ENCODE data around the gene SLC2A10.

DNA sequence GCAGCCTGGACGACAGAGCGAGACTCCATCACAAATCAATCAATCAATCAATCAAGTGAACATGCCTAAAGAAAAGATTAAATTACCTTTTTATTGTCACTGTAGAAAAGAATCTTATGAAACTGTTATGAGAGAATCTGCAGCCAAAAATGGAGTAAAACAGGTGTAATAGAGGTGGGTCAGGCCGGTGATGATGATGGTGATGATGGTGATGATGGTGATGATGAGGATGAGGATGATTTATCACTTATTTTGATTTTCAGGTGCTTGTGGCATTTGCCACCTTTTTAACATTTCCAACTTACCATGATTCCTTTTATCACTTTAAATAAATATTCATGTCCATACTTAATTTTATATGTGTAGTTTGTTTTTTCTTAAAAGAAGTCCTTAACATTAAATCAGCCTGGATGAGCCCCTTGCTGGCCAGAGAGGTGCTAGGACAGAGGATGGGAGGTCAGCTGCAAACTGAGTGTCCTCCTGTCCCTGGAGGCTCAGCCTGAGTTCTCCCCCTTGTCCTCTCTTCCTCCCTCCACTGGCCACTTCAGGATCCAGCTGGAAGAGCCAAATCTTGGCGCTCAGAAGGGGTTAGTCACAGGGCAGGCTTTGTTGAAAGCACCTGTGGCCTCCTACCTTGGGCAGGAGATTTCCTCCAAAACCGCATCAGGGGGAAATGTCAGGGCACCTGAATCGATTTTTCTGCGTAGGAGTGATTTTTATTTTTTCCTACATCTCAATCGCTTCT, 32.6 kb downstream of the SLC2A10 start:
- TF ChIP-seq, protein P1, sequence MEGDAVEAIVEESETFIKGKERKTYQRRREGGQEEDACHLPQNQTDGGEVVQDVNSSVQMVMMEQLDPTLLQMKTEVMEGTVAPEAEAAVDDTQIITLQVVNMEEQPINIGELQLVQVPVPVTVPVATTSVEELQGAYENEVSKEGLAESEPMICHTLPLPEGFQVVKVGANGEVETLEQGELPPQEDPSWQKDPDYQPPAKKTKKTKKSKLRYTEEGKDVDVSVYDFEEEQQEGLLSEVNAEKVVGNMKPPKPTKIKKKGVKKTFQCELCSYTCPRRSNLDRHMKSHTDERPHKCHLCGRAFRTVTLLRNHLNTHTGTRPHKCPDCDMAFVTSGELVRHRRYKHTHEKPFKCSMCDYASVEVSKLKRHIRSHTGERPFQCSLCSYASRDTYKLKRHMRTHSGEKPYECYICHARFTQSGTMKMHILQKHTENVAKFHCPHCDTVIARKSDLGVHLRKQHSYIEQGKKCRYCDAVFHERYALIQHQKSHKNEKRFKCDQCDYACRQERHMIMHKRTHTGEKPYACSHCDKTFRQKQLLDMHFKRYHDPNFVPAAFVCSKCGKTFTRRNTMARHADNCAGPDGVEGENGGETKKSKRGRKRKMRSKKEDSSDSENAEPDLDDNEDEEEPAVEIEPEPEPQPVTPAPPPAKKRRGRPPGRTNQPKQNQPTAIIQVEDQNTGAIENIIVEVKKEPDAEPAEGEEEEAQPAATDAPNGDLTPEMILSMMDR (IDR thresholded peaks at IDR 0.05) = no peak
- no peak for TF ChIP-seq POLR2A (IDR thresholded peaks at IDR 0.05)

Measured in lower leg skin (tissue), 3 donors.